HFFc6 (cell line): ENCODE measurements around the gene ADH4. TPM values are rescaled to one million over a fixed set of nuclear protein-coding genes. Genes with fewer than 3 reads are reported as not detected.
"Not testable (repeated sequence)": the region's sequence is repeated elsewhere in the genome, so short reads cannot be mapped to it uniquely, and the experiment has no call there.

Experiments
- DNase-seq: peaks from one replicate; pipeline ENCODE4 v3.0.0-alpha.2; 2018
- H3K27ac Mint-ChIP-seq: 2 replicates; pipeline ENCODE4 v1.8.0; 2020; ENCODE audit warnings: mild to moderate bottlenecking, mixed read lengths
- H3K27me3 Mint-ChIP-seq: 2 replicates; pipeline ENCODE4 v1.8.0; 2021; ENCODE audit warnings: mild to moderate bottlenecking, moderate library complexity, mixed read lengths; ENCODE audit not compliant: insufficient read depth
- H3K36me3 Mint-ChIP-seq: 2 replicates; pipeline ENCODE4 v1.8.0; 2021; ENCODE audit warnings: low read depth, mixed read lengths
- H3K4me1 Mint-ChIP-seq: 2 replicates; pipeline ENCODE4 v1.8.0; 2020; ENCODE audit warnings: low read depth, mixed read lengths
- H3K4me3 Mint-ChIP-seq: 2 replicates; pipeline ENCODE4 v1.8.0; 2020; ENCODE audit warnings: mild to moderate bottlenecking, moderate library complexity, mixed read lengths
- H3K9me3 Mint-ChIP-seq: 2 replicates; pipeline ENCODE4 v1.8.0; 2020; ENCODE audit warnings: mild to moderate bottlenecking, mixed read lengths
- total RNA-seq, 6 experiments: library from RNA; stranded (reverse); fragmentation: NEBNext Ultra II Directional; extraction: Animal tissue kit (Norgen Biotek cat#: 25700); gene quantifications; 2 replicates in 1 of 6; 3 replicates in 5 of 6; pipeline ENCODE4 v1.2.3, GENCODE V29; 2021
- TF ChIP-seq, protein P1 (sequence below): fragments of 200-600 bp; sonication (generic); IDR thresholded peaks from 2 replicates; pipeline ENCODE4 v1.5.0; 2021; ENCODE audit warnings: antibody characterized with exemption, mild to moderate bottlenecking

ADH4 gene
- total RNA-seq, 6 experiments from 2014 or later = not detected

DNA sequence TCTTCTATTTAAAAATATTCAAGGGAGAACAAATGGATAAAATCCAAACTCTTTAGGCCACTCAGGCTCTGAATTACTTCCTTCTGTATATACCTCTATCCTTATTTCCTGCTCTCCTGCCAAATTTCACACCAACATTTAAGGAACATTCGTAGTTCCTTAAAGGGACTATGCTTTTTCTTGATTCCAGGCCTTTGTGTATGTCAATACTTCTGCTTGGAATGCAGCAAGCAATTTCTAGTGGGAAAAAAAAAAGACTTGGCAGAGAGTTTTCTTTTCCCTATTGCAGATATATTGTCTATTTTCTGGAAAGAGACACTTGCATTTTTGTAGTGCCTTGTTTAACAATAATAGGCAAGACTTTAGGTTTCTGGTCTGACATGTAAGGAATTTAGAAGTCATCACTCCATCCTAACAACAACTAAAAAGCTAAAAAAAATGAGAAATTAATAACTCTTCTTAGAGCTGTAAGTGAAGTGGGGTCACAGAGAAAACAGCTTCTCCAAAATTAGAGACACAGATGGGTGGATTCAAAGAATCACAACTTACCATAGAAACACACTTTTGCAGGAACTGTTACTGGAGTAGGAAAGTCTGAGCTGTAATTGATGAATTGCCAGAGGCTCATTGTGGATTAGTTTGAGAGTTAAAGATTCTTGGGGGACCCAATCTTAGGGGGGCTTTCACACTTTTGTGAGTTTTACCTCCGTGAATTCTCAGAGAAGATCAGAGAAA, 53.4 kb downstream of the ADH4 start:
- Mint-ChIP-seq H3K27me3 (peaks cover 3% of the 10 kb centered on the region; the same call in 1 of the 2 replicates), H3K4me1 (peaks cover 38% of the 10 kb centered on the region), H3K4me3 (peak overlapping the region; percentile 96), H3K27ac (peak overlapping the region; percentile 63), H3K36me3 (peaks cover 14% of the 10 kb centered on the region), H3K9me3 (no peaks in the 10 kb centered on the region)
- DNase-seq = no peak
- TF ChIP-seq, protein P1, sequence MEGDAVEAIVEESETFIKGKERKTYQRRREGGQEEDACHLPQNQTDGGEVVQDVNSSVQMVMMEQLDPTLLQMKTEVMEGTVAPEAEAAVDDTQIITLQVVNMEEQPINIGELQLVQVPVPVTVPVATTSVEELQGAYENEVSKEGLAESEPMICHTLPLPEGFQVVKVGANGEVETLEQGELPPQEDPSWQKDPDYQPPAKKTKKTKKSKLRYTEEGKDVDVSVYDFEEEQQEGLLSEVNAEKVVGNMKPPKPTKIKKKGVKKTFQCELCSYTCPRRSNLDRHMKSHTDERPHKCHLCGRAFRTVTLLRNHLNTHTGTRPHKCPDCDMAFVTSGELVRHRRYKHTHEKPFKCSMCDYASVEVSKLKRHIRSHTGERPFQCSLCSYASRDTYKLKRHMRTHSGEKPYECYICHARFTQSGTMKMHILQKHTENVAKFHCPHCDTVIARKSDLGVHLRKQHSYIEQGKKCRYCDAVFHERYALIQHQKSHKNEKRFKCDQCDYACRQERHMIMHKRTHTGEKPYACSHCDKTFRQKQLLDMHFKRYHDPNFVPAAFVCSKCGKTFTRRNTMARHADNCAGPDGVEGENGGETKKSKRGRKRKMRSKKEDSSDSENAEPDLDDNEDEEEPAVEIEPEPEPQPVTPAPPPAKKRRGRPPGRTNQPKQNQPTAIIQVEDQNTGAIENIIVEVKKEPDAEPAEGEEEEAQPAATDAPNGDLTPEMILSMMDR = no peak

GRCh38 chr4:99088481-99089365, 55.4 kb downstream of the ADH4 start, which contains the start of gene ADH5:
Gene ADH5, minus strand, starts transcription at chr4:99088788. Its CDS starts 88 bp downstream, at chr4:99088700.
- peak; percentile 70 for DNase-seq
- peak within 1 kb of the TSS; percentile 89 for H3K27ac Mint-ChIP-seq
- TF ChIP-seq, protein P1 = no peak
- H3K4me1 Mint-ChIP-seq = peaks cover 45% of the 10 kb centered on the region
- H3K36me3 Mint-ChIP-seq = peaks cover 22% of the 10 kb centered on the region
- H3K4me3 Mint-ChIP-seq = peak within 1 kb of the TSS; percentile 96
- no peaks in the 10 kb centered on the region for H3K9me3 Mint-ChIP-seq
- H3K27me3 Mint-ChIP-seq = peaks cover 3% of the 10 kb centered on the region; the same call in 1 of the 2 replicates

DNA sequence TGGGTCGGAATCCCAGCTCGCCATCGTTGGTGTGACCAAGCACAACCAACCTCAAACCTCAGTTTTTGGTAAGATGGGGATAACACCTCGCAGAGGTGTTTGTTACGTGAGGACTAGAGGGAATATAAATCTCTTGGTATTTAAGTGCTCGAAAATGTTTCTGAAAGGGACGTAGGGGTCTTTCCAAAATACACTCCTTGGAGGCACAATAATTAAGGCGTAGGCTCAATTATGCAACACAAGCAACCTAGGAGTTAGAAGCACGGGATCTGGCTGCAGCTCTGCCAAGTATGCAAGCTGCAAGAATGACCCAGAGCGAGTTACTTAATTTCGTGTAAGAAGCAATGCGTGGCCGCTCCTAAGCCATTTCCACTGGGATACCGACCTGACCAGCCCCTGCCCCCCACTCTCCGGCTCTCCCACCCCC, 56.1 kb downstream of the ADH4 start:
- Mint-ChIP-seq H3K4me3 (peak overlapping the region; percentile 96), H3K27me3 (peaks cover 3% of the 10 kb centered on the region; the same call in 1 of the 2 replicates), H3K36me3 (peaks cover 27% of the 10 kb centered on the region), H3K9me3 (no peaks in the 10 kb centered on the region), H3K27ac (peak overlapping the region; percentile 89), H3K4me1 (peaks cover 45% of the 10 kb centered on the region)
- DNase-seq = peak; percentile 64
- TF ChIP-seq, protein P1 = no peak

- Mint-ChIP-seq H3K27me3 (peaks cover 3% of the 10 kb centered on the region; the same call in 1 of the 2 replicates), H3K4me1 (peaks cover 25% of the 10 kb centered on the region), H3K4me3 (no peak overlapping the region), H3K9me3 (no peaks in the 10 kb centered on the region), H3K36me3 (peaks cover 44% of the 10 kb centered on the region), H3K27ac (no peak overlapping the region)
- TF ChIP-seq, protein P1 = no peak
- no peak for DNase-seq
Observed at GRCh38 chr4:99084595-99084994, 59.5 kb downstream of the ADH4 start.

GRCh38 chr4:99082192-99082591, 61.9 kb downstream of the ADH4 start:
- Mint-ChIP-seq H3K4me3 (no peak overlapping the region), H3K36me3 (peaks cover 42% of the 10 kb centered on the region), H3K9me3 (no peaks in the 10 kb centered on the region), H3K4me1 (peaks cover 23% of the 10 kb centered on the region), H3K27me3 (no peaks in the 10 kb centered on the region), H3K27ac (no peak overlapping the region)
- TF ChIP-seq, protein P1 = no peak
- no peak for DNase-seq

DNA sequence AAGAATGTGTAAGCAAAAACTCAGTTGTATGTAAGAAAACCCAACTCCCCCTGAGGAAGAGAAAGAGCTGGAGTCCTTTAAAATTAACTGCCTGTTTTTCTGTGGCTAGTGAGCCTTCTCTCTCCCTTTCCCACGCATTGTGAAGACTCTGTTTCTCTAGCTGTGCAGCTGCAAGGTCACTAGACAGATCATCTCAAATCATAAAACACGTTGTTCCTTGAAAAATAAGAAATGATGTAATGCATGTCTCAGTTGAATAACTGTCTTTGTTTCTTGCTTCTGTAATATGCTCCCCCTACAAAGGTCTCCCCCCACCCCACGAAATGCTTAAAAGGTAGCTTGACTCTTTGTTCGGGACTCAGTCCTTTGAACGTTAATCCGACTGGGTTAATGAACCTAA, 63.2 kb downstream of the ADH4 start:
- peak overlapping the region; percentile 38; the same call in 1 of the 2 replicates for H3K27ac Mint-ChIP-seq
- peaks cover 43% of the 10 kb centered on the region for H3K36me3 Mint-ChIP-seq
- not testable (repeated sequence) for H3K4me3 Mint-ChIP-seq, H3K27me3 Mint-ChIP-seq, H3K9me3 Mint-ChIP-seq, DNase-seq
- peaks cover 15% of the 10 kb centered on the region for H3K4me1 Mint-ChIP-seq
